ENCODE measurements around the gene HOGA1.
A peak's percentile ranks its signal among the peaks of the same experiment; 100 is the strongest.
"Not testable (repeated sequence)": the region's sequence is repeated elsewhere in the genome, so short reads cannot be mapped to it uniquely, and the experiment has no call there.

HOGA1 gene

GRCh38 chr10:97548828-97549455 lies 35.2 kb upstream of the HOGA1 start:
- no peak overlapping the region for H3K4me3 ChIP-seq (ENCODE audit: low read length)
- TF ChIP-seq CTCF (conservative IDR thresholded peaks at IDR 0.05; ENCODE audit: low read depth, low read length), result no peak
- DNase-seq (ENCODE audit: low read depth), result no peak

- TF ChIP-seq CTCF (conservative IDR thresholded peaks at IDR 0.05; ENCODE audit: low read depth, low read length), result no peak
- no peak for DNase-seq (ENCODE audit: low read depth)
- no peak overlapping the region for H3K4me3 ChIP-seq (ENCODE audit: low read length)
Measured at GRCh38 chr10:97549587-97550322, 34.4 kb upstream of the HOGA1 start.

GRCh38 chr10:97550336-97551149 lies 33.6 kb upstream of the HOGA1 start:
- TF ChIP-seq CTCF (conservative IDR thresholded peaks at IDR 0.05; ENCODE audit: low read depth, low read length), result no peak
- no peak overlapping the region for H3K4me3 ChIP-seq (ENCODE audit: low read length)

GRCh38 chr10:97551271-97551670 lies 32.9 kb upstream of the HOGA1 start:
- no peak overlapping the region for H3K4me3 ChIP-seq (ENCODE audit: low read length)
- DNase-seq (ENCODE audit: low read depth), result no peak
- no peak for TF ChIP-seq CTCF (conservative IDR thresholded peaks at IDR 0.05; ENCODE audit: low read depth, low read length)

More at GRCh38 chr10:97550336-97551149, 33.6 kb upstream of the HOGA1 start:
- no peak for DNase-seq (ENCODE audit: low read depth)

GRCh38 chr10:97553575-97554031 lies 30.6 kb upstream of the HOGA1 start:
- peak; percentile 95 for TF ChIP-seq CTCF (conservative IDR thresholded peaks at IDR 0.05; ENCODE audit: low read depth, low read length)
- no peak overlapping the region for H3K4me3 ChIP-seq (ENCODE audit: low read length)
- no peak for DNase-seq (ENCODE audit: low read depth)

GRCh38 chr10:97554336-97554735 lies 29.9 kb upstream of the HOGA1 start:
- H3K4me3 ChIP-seq (ENCODE audit: low read length), result not testable (repeated sequence)

GRCh38 chr10:97555541-97555940 lies 28.6 kb upstream of the HOGA1 start:
- not testable (repeated sequence) for H3K4me3 ChIP-seq (ENCODE audit: low read length); DNase-seq (ENCODE audit: low read depth)

More at GRCh38 chr10:97554336-97554735, 29.9 kb upstream of the HOGA1 start:
- DNase-seq (ENCODE audit: low read depth), result not testable (repeated sequence)

- not testable (repeated sequence) for H3K4me3 ChIP-seq (ENCODE audit: low read length); DNase-seq (ENCODE audit: low read depth)
Measured at GRCh38 chr10:97560731-97561381, 23.3 kb upstream of the HOGA1 start.

- not testable (repeated sequence) for DNase-seq (ENCODE audit: low read depth); H3K4me3 ChIP-seq (ENCODE audit: low read length)
Measured at GRCh38 chr10:97561386-97562077, 22.7 kb upstream of the HOGA1 start.

- H3K4me3 ChIP-seq (ENCODE audit: low read length); DNase-seq (ENCODE audit: low read depth): not testable (repeated sequence)
Measured at GRCh38 chr10:97562329-97562728, 21.9 kb upstream of the HOGA1 start.

Measured in retinal pigment epithelial cell (primary cell).